Testis (tissue), 2 donors: ENCODE data around the gene CRYL1.

Experiments
- CTCF ChIP-seq, 3 experiments: fragments of 450-650 bp in 2 of 3; fragments of 200-600 bp in 1 of 3; sonication (generic) in 1 of 3; IDR thresholded peaks; one replicate each; pipeline ENCODE4 v1.5.1; 2016 to 2019; ENCODE audit warnings: antibody characterized with exemption in 3 of 3, mild to moderate bottlenecking in 2 of 3, moderate library complexity in 1 of 3
- POLR2A ChIP-seq: fragments of 450-650 bp; IDR thresholded peaks from one replicate; pipeline ENCODE4 v1.6.1; 2017; ENCODE audit warnings: antibody characterized with exemption, mild to moderate bottlenecking, moderate library complexity

- TF ChIP-seq CTCF (IDR thresholded peaks at IDR 0.05) (no peak), POLR2A (no peak)
Measured at GRCh38 chr13:20411638-20412342, 113.9 kb downstream of the CRYL1 start.
